Muscle layer of colon (tissue), 2 donors: Measurements from ENCODE around the gene POC1A.

Source experiments
- H3K27ac ChIP-seq: one replicate; pipeline ENCODE4 v1.7.0; 2013; ENCODE audit warnings: low read depth, mild to moderate bottlenecking, low read length, moderate library complexity
- H3K27me3 ChIP-seq, 2 donors: one replicate each; pipeline ENCODE4 v1.7.0; 2013; ENCODE audit warnings: low read length in 2 of 2, mild to moderate bottlenecking in 2 of 2; ENCODE audit not compliant: insufficient read depth in 2 of 2, control insufficient read depth in 1 of 2
- H3K36me3 ChIP-seq: one replicate; pipeline ENCODE4 v1.7.0; 2013; ENCODE audit warnings: mild to moderate bottlenecking, low read length; ENCODE audit not compliant: insufficient read depth
- H3K4me1 ChIP-seq: one replicate; pipeline ENCODE4 v1.7.0; 2013; ENCODE audit warnings: mild to moderate bottlenecking, low read length; ENCODE audit not compliant: insufficient read depth
- H3K4me3 ChIP-seq, 2 donors: one replicate each; pipeline ENCODE4 v1.7.0; 2013; ENCODE audit warnings: low read length in 2 of 2, low read depth in 1 of 2, mild to moderate bottlenecking in 1 of 2, moderate library complexity in 1 of 2
- H3K9ac ChIP-seq: one replicate; pipeline ENCODE4 v1.7.0; 2013; ENCODE audit warnings: low read length
- H3K9me3 ChIP-seq: one replicate; pipeline ENCODE4 v1.7.0; 2013; ENCODE audit warnings: mild to moderate bottlenecking, low read length
- donor health status: abdominal sarcoma.
- donor health status: Adenocarcinoma of cecum.

POC1A gene

DNA sequence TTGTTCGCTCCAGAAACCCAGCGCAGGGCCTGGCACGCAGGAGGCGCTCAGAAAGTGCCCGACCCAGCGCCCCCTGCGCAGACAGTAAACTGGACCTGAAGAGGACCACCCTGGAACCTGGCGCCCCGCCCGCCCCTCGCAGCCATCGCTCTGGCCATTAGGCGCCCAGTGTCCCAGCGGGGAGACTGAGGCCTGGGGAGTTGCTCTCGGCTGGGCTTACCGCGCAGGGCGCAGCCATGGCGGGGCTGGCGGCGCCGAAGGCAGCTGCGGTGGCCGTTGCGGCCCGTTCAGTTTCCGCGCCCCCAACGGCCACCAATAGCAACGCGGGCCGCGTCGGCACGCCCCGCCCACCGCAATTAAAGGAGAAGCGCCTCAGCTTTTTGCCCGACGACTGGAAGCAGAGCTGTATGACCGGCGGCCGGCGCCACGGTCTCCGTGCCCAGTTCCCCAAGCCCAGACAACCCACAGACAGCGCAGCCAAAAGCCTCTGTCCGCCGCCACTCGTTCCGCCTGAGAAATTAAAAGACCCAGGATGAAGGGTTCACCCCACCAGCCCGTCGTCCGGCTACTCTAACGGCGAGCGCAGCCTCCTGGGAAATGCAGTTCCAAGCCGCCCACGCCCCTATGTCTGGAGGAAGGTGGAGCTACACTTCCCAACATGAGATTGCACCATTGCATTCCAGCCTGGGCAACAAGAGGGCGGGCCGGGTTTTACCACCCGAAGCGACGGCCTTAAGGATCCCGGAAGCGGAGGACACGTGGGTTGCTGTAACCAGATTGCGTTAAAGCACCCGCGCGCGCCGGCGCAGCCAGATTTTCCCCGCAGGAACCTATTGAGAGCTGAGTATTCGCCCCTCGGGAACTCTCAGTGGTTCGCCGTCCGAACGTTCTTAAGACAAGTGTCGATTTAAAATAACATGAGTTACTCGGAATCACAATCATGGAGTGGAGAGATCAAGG, at the start of gene POC1A:
TSS of gene POC1A (minus strand) at position 289 of the 960 bp plus-strand sequence. CDS start at position 238, 51 bp downstream.
- peaks cover 9% of the 10 kb centered on the region for H3K4me1 ChIP-seq
- H3K27ac ChIP-seq, result peak within 1 kb of the TSS; percentile 95
- no peaks in the 10 kb centered on the region for H3K36me3 ChIP-seq
- H3K9me3 ChIP-seq, result no peaks in the 10 kb centered on the region
- no peaks in the 10 kb centered on the region for H3K27me3 ChIP-seq
- peak within 1 kb of the TSS; percentile 12 for H3K9ac ChIP-seq
- H3K4me3 ChIP-seq, result peak within 1 kb of the TSS; percentile 64 to 70

DNA sequence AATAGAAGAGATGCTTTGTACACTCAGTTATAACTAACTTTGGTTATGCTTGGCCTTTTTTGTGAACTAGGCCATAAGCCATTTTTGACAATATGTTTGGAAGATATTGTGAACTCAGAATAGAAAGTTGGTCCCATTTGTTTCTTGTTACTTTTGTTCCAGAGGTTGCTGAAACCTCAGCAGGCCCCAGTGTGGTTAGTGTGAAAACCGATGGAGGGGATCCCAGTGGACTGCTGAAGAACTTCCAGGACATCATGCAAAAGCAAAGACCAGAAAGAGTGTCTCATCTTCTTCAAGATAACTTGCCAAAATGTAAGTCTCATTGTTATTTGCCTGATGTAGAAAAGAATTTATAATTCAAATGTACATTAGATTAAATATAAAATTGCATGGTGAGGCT, 49.5 kb upstream of the POC1A start:
- H3K36me3 ChIP-seq, result peaks cover 84% of the 10 kb centered on the region
- no peaks in the 10 kb centered on the region for H3K9me3 ChIP-seq
- peaks cover 8% of the 10 kb centered on the region for H3K4me1 ChIP-seq
- no peak overlapping the region for H3K4me3 ChIP-seq
- H3K27me3 ChIP-seq, result no peaks in the 10 kb centered on the region
- H3K27ac ChIP-seq, result no peak overlapping the region
- H3K9ac ChIP-seq, result no peak overlapping the region

GRCh38 chr3:52202384-52203077, 48.3 kb upstream of the POC1A start:
- Histone ChIP-seq H3K4me3 (no peak overlapping the region), H3K27me3 (no peaks in the 10 kb centered on the region), H3K27ac (no peak overlapping the region), H3K4me1 (peaks cover 12% of the 10 kb centered on the region), H3K9ac (no peak overlapping the region), H3K9me3 (no peaks in the 10 kb centered on the region), H3K36me3 (peaks cover 72% of the 10 kb centered on the region)

DNA sequence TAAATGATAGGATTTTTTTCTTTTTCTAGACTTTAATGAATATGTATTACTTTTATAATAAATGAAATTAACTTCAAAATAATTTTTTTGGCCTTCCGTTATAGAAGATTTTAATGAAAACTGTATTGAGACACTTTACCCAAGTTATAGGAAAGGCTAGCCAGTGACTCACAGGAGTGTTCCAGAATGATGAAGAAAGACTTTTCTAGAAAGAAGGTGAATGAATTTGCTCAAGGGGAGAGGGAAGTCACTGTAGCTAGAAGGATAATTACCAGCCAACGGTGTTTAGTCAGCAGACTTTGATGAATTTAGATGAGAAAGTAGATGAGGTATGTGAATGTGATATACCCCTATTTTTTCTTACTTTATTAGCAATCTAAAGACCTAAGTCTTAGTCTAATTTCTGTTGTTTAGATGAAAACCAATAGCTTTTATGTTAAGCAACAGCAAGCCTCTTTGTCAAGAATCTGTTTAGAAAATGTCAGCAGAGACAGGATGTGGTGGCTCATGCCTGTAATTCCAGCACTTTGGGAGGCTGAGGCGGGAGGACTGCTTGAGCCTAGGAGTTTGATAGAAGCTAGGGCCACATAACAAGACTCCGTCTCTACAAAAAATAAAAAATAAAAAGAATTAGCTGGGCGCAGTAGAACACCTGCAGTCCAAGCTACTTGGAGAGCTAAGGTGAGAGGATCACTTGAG, 46.9 kb upstream of the POC1A start:
- Histone ChIP-seq H3K27me3 (no peaks in the 10 kb centered on the region), H3K9me3 (no peaks in the 10 kb centered on the region), H3K9ac (no peak overlapping the region), H3K4me1 (peaks cover 20% of the 10 kb centered on the region), H3K4me3 (no peak overlapping the region), H3K36me3 (peaks cover 63% of the 10 kb centered on the region), H3K27ac (no peak overlapping the region)

DNA sequence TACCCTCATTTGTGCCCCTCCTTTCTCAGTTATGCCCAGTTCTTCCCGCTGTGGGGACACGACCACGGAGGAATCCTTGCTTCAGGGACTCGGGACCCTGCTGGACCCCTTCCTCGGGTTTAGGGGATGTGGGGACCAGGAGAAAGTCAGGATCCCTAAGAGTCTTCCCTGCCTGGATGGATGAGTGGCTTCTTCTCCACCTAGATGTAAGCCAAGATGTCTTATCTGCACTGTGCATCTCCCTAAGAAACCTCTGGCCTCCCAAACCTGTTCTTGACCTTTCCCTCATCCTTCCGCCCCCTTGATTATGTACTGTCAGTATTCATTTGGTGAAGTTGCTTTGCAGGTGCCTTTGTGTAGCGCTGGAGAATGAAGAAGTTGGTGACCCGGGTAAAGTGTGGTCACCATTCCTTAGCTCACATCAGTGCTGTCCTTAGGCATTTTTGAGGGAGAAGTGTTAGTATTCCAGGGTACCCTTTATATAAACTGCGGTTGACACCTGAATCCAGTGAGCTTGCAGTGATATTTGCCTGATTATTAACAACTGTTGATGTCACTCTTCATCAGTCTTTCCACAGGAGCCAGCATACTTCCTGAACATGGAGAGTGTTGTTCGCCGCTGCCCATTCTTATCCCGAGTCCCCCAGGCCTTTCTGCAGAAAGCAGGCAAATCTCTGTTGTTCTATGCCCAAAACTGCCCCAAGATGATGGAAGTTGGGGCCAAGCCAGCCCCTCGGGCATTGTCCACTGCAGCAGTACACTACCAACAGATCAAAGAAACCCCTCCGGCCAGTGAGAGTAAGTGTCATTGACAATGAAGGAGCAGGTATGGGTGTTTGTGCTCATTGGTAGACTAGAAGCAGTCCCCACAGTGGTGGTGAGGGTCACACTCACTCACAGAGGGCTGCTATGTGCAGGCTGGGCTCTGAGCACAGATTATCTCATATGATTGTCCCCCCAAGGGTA, 44.7 kb upstream of the POC1A start:
- no peaks in the 10 kb centered on the region for H3K9me3 ChIP-seq
- H3K27me3 ChIP-seq, result no peaks in the 10 kb centered on the region
- H3K36me3 ChIP-seq, result peaks cover 41% of the 10 kb centered on the region
- H3K9ac ChIP-seq, result peak overlapping the region; percentile 85
- H3K27ac ChIP-seq, result peak overlapping the region; percentile 79
- H3K4me3 ChIP-seq, result peak overlapping the region; percentile 90 to 95
- peaks cover 38% of the 10 kb centered on the region for H3K4me1 ChIP-seq

- peak within 1 kb of the TSS; percentile 79 for H3K27ac ChIP-seq
- H3K36me3 ChIP-seq, result peaks cover 32% of the 10 kb centered on the region
- H3K27me3 ChIP-seq, result no peaks in the 10 kb centered on the region
- H3K4me3 ChIP-seq, result peak within 1 kb of the TSS; percentile 90 to 95
- peaks cover 39% of the 10 kb centered on the region for H3K4me1 ChIP-seq
- H3K9ac ChIP-seq, result peak within 1 kb of the TSS; percentile 85
- no peaks in the 10 kb centered on the region for H3K9me3 ChIP-seq
These were observed 43.8 kb upstream of the POC1A start, which contains the start of gene ALAS1 for GRCh38 chr3:52197842-52198625. Gene ALAS1, plus strand, starts transcription at chr3:52198160. Its CDS starts 1,082 bp downstream, at chr3:52199242.

DNA sequence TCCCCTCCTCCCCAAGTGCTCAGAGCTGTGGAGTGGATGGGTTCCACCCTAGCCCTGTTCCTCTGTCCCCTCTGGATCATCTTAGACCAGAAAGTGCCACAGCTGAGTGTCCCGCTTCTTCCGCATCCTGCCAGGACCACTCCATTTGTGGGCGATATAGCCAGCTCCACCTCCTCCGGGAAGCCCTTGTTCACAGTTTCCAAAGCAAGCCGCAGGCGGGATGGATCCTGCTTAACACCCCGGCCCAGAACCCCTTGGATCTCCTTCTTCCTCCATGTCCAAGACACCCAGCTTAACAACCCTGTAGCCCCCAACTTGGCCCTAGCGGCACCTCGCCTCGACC, 43.2 kb upstream of the POC1A start:
- H3K9me3 ChIP-seq, result no peaks in the 10 kb centered on the region
- peak overlapping the region; percentile 90 to 95 for H3K4me3 ChIP-seq
- H3K36me3 ChIP-seq, result peaks cover 26% of the 10 kb centered on the region
- no peaks in the 10 kb centered on the region for H3K27me3 ChIP-seq
- H3K4me1 ChIP-seq, result peaks cover 39% of the 10 kb centered on the region
- peak overlapping the region; percentile 61 for H3K27ac ChIP-seq
- H3K9ac ChIP-seq, result no peak overlapping the region

DNA sequence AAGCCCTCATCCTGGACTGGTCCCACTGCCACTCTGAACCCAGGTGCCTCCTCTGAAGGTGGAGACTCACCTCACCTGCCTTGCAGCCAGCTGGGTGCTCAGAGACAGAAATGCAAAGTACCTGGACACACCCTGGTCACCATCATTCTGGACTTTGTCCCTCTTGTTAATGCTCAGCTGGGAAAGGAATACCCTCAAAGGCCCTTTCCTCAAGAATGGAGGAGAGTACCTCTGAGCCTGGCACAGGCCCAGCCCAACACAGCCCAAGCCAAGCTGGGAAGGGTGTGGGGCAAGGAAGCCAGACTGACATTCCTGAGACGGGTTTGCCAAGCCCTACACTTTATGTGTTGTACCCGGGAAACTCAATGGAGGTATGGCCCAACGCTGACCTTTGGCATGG, 42.8 kb upstream of the POC1A start:
- Histone ChIP-seq H3K27me3 (no peaks in the 10 kb centered on the region), H3K27ac (no peak overlapping the region), H3K4me1 (peaks cover 39% of the 10 kb centered on the region), H3K9ac (no peak overlapping the region), H3K9me3 (no peaks in the 10 kb centered on the region), H3K4me3 (peak overlapping the region in 1 of 2 donors; percentile 90), H3K36me3 (peaks cover 22% of the 10 kb centered on the region)

DNA sequence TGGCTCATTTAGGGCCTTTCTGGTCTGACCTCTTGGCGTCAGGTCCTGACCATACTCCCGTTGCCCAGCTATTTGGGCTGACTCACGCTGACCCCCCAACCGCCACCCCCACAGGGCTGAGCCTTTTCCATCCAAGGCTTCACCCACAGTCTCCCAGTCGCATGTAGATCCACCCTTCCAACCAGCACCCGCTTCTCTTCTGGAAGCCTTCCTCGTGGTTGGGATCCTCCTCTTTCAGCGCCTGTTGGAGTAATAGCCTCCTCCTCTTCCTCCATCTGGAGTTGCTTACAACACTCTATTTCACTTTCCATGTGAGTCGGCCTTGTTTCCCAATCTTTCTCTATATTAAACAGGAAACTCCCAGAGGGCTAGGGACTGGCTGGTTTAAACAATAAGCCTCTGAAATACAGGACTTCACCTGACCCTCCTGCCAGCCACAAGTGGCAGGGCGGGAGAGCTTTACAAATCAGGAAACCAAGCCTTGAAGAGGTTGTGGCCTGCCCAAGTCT, 41.7 kb upstream of the POC1A start:
- Histone ChIP-seq H3K4me1 (peaks cover 39% of the 10 kb centered on the region), H3K27me3 (no peaks in the 10 kb centered on the region), H3K9me3 (no peaks in the 10 kb centered on the region), H3K36me3 (peaks cover 18% of the 10 kb centered on the region), H3K4me3 (no peak overlapping the region), H3K27ac (no peak overlapping the region), H3K9ac (no peak overlapping the region)

DNA sequence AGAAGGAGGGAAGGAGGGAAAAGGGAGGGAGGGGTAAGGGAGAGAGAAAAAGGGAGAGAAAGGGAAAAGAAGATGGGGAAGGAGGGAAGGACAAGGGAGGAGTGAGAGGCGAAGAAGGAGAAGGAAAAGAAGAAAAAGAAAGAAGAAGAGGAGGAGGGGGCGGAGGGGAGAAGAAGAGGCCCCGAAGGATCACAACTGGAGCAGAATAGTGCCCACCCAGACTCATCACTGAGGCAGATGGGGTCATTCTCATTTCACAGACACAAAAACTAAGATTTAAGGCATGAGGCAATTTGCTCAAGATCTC, 41.0 kb upstream of the POC1A start:
- Histone ChIP-seq H3K27ac (no peak overlapping the region), H3K27me3 (no peaks in the 10 kb centered on the region), H3K9ac (no peak overlapping the region), H3K36me3 (peaks cover 13% of the 10 kb centered on the region), H3K4me1 (peaks cover 45% of the 10 kb centered on the region), H3K9me3 (no peaks in the 10 kb centered on the region), H3K4me3 (no peak overlapping the region)
